NCI-H524 (cell line): ENCODE results near the gene DCST2.

Experiments used
- DNase-seq, 2 experiments: peaks; one replicate each; lab custom pipeline; 2025; lab: John Stamatoyannopoulos, UW

Gene DCST2

GRCh38 chr1:155049651-155050559 is 16.3 kb upstream of the DCST2 start:
- DNase-seq: no peak

- no peak for DNase-seq
Measured at GRCh38 chr1:155048449-155049334, 15.1 kb upstream of the DCST2 start.

GRCh38 chr1:155044812-155045657 is 11.5 kb upstream of the DCST2 start:
- peak; percentile 45 to 53 for DNase-seq

- DNase-seq: no peak
Measured at GRCh38 chr1:155044365-155044764, 10.8 kb upstream of the DCST2 start.

- DNase-seq: no peak
Measured at GRCh38 chr1:155043793-155044192, 10.2 kb upstream of the DCST2 start.

GRCh38 chr1:155043301-155043702 is 9.7 kb upstream of the DCST2 start:
- no peak for DNase-seq

- no peak for DNase-seq
Measured at GRCh38 chr1:155042789-155043188, 9.2 kb upstream of the DCST2 start.

GRCh38 chr1:155040358-155041093 is 6.9 kb upstream of the DCST2 start:
- DNase-seq: no peak

GRCh38 chr1:155039308-155039669 is 5.7 kb upstream of the DCST2 start:
- DNase-seq: no peak

GRCh38 chr1:155038602-155039307 is 5.2 kb upstream of the DCST2 start:
- DNase-seq: no peak

- DNase-seq: no peak
Measured at GRCh38 chr1:155037851-155038441, 4.4 kb upstream of the DCST2 start.

- DNase-seq: no peak
Measured at GRCh38 chr1:155037043-155037442, 3.5 kb upstream of the DCST2 start.

- DNase-seq: no peak
Measured at GRCh38 chr1:155035936-155036335, 2.4 kb upstream of the DCST2 start.

GRCh38 chr1:155034318-155035208 is 982 bp upstream of the DCST2 start:
- no peak for DNase-seq

GRCh38 chr1:155032886-155033285 is 695 bp downstream of the DCST2 start:
- DNase-seq: no peak

GRCh38 chr1:155030899-155031298 is 2.7 kb downstream of the DCST2 start:
- no peak for DNase-seq

- no peak for DNase-seq
Measured at GRCh38 chr1:155030243-155030795, 3.3 kb downstream of the DCST2 start.

GRCh38 chr1:155029513-155030242 is 3.9 kb downstream of the DCST2 start:
- DNase-seq: no peak
